Fibroblast of the conjunctiva (primary cell): ENCODE data around the gene MAP3K4.

Experiments used
- DNase-seq: peaks from one replicate; pipeline ENCODE4 v3.0.0-alpha.2; 2010; ENCODE audit warnings: low read depth

MAP3K4 gene

DNA sequence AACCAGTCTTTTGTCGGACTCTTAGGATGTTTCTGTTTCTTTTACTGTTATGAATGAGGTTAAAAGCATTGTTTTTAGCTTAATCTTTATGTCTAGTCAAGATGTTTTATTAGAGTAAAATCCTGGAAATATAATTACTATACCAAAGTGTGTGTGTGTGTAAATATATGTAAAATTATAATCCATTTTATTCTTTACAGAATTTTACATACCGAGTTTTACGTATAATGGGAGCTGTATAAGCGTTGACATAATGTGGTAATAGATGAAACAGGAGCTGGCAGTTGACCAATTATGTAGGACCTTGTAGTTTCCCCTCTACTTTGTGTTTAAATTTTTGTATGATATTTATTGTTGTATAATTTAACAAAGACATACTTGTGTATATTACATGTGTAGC, 16.7 kb downstream of the MAP3K4 start:
- DNase-seq, result no peak

DNA sequence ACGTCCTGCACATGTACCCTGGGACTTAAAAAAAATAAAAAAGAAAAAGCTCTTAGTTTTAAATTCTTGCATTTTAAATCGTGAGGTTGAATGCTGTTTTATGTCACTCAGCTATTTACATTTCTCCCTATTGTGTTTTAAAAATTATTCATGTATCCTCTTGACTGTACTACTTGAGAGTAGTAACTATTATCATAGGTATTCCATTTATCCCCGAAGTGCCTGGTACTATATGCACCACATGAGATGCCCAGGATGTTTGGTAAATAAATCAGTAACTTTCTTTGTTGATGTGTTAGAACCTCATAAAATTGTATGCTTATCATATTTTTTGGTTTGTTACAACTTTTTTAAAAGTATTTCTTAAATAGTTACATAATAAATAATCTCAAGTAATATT, 18.4 kb downstream of the MAP3K4 start:
- DNase-seq, result no peak

DNA sequence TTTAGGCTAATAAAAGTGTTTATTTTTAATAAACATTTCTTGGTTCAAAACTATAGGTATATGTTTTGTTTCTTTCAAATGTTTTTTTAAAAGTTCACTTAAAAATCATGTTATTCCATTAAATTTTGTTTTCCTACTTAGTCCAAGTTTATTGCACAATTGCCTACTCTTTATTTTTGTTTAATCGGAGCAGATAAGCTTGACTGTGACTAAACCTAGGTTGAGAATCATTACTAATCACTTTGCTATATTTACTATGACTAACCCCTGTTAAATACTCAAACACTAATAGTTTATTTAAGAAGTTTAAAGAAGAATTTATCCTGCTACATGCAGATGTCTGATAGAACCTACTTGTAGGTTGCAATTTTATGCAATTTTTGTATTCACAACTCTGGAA, 18.8 kb downstream of the MAP3K4 start:
- no peak for DNase-seq

DNA sequence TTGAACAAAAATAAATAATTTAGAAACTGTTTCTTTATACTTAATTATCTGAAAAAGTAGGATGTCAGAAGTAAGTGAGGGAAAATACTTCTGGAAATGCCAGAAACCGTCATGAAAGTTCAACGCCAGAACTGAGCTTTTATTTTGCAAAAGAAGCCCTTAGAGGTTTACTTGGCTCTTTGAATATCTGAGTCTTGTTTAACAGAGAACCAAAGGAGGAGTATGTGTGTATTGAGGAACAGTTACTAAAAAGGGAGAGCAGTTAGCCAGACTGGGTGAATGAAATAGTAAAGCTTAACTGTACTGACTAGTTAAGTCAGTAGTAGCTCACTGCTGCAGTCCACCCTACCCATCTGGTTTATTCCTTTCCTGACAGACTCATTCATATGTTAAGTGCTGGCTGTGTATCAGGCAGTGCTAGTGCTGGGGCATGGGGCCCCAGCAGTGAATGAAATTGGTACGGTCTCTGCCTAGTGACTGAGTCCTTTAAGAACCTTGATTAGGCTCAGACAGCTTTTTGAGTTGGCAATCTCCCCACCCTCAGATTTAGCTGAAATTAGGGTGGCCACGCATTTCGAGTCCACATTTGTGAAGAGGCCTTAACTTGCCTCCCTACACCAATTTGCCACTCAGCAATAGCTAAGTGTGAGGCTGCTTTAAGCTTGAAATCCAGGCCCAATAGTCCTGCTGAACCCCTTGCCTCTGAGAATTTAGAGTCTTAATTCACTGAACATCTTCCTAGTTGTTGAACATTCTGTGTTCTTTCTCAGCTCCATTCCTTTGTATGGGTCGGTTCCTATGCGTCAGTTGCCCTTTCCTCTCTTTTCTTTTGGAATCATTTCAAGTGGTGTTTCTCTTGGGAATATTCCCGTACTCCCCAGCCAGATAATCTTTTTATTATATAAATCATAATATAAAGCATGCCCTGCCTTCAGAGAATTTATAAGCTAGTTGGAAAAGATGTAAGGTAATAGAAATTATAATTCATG, 20.2 kb downstream of the MAP3K4 start:
- DNase-seq, result no peak

DNA sequence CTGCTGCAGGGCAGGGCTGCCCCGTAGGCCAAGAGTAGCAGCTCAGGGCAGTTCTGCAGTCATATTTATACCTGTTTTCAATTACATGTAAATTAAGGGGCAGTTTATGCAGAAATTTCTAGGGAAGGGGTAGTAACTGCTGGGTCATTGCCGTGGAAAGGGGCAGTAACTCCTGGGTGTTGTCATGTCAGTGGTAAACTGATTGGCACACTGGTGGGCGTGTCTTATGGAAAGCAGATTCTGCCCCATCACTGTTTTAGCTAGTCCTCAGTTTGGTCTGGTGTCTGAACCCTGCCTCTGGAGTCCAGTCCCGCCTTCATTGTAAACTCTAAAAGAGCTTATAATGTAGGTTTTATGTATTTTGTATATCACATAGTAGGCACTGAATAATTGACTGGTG, 22.1 kb downstream of the MAP3K4 start:
- DNase-seq, result no peak

DNA sequence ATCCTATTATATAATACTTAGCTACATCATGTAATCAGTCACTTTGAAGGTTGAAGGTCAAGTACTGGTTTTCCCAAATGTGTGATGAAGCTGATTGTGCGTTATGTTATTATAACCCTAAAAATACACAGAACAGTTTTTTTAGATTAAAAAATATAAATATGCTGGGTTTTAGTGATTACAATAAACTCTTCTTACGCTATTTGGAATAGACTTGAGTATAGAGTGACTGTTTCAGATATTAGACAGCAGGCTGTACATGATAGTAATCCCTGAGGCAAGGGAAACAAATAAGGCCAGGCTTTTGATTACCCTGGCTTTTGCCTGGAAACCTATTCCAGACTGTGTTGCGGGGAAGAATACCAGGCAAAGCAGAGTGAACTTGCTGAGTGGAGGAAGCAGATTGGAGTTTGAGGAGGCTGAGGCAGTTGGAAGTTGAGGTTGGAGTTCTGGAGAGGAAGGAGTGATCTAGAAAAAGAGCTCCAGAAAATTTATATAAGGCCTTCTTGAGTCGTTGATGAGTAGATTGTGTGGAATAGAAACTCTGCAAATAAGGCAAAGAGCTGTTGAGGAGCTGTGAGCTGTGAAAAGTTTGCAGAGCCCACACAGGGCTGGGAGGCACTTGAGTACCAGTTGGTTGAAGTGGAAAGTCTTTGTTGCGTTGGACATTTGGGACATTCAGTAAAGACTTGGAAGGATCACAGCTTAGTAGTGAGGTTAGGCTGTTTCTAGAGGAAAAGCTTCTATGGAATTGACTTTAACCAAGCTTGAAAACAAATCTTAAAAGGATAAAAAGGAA, 26.4 kb downstream of the MAP3K4 start:
- no peak for DNase-seq

DNA sequence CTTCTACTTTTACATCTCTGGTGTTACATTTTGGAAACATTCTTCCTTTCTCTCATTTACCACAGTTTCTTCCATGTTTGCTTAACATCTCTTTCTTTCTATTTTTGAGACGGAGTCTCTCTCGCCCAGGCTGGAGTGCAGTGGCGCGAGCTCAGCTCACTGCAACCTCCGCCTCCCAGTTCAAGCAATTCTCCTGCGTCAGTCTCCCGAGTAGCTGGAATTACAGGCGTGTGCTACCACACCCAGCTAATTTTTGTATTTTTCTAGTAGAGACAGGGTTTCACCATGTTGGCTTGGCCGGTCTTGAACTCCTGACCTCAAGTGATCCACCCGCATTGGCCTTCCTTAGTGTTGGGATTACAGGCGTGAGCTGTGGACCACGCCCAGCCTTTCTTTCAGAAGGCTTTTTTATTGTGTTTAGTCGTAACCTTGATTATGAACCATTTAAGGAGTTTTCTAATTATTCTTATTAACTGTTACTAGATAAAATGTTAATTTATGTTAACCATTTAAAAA, 27.8 kb downstream of the MAP3K4 start:
- DNase-seq, result no peak

DNA sequence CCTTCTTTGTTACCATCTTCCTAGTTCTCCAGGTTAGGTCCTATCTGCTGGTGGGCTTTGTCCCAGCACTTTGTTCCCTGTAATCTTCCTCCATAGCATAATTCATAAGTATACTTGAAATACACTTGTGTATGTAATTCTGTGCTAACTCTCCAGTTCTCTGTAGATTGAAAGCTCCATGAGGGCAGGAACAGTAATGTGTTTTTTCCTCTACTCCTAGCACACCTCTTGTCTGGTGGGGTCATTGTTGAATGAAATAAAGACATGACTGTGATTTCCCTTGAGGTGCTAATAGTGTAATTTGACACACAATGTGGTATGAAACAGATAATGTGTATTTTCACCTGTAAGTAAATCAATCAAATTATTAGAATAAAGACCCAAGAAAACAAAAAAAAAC, 30.0 kb downstream of the MAP3K4 start:
- no peak for DNase-seq

DNA sequence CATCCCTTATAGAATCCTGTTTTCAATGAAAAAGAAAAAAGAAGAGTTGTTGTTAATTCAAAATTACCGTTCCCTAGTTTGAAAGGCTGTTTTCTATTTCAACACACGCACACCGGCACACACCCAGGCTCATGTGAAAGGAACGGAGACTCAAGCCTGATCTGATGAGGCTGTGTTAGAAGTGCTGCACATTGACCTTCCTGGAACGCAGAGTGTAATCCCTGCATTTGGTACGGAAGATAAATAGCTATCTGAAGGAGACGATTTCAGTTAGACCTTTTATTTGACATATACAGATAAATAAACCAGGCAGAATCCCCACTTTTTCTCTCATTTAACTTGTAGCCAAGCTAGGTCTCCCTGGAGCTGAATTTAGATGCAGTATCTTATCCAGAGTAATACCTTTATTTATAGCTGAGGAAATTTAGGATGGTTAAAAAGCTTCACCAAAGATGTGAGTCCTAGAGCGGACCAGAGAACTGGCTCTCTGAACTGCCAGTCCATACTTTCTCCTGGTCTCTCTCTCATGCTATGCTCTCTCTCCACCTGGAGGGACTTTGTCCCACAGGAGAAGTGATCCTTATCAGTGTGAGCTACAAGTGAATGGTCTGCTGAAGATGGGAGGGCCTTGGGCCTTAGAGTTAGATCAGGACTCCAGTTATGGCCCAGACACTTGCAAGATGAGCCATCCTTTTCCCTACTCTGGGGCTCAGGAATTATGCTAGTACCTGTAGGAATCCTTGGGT, 30.6 kb downstream of the MAP3K4 start:
- no peak for DNase-seq

DNA sequence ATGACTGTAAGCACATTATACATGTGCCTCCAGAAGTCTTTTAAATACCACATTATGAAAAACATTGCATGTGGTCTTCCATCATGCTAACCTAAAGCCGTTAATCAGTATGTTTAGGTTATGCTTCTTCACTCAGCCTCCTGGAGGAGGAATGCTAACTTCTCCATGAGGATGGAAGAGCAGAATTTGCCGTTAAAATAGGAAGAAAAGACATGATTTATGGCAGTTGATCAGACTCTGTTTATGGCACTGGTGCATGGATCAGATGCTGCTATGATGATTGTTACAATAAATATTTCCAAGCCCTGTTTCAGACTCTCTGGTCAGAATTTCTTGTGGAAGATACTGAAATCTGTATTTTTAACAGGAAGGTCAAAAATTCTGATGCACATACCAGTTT, 31.7 kb downstream of the MAP3K4 start:
- no peak for DNase-seq

DNA sequence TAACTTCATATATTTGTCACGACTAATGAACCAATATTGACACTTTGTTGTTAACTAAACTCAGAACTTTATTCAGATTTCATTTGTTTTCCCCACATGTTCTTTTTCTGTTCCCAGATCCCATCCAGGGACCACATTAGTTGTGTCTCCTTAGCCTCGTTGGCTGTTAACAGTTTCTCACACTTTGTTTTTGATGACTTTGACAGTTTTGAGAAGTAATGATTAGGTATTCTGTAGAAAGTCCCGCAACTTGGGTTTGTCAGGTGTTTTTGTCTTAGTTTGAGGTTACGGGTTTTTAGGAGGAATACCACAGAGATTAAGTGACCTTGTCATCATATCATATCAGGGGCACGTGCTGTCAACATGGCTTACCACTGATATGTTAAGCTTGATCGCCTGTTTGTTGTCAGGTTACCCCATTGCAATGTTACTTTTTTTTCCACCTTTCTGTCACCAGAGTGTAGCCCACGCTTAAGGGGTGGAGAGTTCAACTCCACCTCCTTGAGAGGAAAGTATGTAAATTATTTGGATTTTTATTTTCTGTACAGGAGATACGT, 32.9 kb downstream of the MAP3K4 start:
- no peak for DNase-seq

DNA sequence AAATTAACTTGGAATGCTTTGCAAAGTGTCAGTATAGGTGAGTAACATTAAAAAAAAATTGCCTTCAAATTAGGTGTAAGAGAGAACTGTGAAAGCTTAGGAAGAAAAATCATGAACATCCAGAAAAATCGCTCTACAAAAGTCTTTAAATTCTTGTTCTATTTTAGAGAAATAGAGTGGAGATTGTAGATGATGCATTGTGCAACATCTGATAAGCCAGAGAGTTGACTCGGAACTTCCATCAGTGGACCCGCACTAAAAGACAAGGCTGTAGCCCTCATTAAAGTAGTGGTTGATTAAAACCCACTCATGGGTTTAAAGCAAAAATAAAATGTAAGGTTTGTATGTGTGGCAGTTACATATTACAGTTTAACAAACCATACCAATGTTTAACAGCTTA, 35.8 kb downstream of the MAP3K4 start:
- DNase-seq, result no peak

DNA sequence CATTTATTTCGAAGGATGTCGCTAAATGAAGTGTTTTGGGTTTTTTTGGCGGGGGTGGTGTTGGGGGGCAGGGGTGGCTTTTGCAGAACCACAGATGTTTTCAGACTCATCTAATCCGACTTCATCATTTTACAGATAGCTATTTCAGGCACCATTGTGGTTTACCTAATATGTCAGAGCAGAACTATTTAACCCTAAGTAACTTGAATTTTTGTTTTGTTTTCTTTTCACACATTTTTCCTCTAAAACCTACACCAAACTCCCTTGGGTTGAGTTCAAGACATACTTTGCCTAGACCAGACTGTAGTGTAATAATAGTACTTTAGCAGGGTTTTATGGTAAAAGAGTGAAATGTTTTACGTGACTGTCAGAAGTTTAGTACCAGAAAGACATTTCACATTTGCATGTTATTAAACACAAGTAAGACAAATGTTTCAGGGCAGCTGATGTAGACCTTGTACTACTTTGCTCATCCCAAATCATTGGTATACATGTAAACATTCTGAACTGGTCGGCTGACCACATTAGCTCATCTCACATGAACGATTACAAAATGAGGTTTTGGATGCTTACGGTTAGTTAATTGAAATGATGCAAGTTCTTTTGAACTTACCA, 37.7 kb downstream of the MAP3K4 start:
- peak; percentile 55 for DNase-seq

DNA sequence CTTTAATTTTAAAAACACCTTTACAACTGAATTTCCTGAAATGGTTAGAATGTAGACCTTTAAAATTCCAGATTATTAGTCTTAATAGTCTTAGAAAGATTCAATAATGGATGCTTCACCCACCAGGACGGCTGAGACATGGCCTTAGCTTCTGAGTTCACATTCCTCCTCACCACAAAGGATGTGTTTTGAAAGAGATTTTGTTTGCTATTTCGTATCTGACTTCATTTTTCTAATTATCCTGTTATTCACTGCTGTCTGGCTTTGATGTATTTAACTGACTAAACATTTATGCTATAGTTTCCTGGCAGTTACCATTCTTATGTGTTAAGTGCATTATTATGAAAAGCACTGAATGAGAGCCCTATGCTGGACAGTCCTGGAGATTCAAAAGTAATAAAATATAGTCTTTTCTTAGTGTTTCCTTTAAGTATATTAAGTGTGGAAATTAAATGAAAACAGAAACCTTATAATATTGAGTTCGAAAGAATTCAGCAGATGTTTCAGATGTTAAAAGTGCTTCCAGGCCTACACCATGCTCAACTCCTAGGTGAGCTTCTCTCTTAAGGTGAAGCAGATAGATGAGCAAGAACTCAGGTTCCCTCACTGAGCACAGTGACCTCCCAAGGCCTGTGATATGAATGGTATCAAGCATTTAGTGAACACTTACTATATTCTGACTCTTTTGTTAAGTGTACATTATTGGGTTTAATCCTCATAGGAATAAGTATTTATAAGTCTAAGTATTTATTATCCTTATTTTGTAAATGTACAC, 40.3 kb downstream of the MAP3K4 start:
- no peak for DNase-seq

DNA sequence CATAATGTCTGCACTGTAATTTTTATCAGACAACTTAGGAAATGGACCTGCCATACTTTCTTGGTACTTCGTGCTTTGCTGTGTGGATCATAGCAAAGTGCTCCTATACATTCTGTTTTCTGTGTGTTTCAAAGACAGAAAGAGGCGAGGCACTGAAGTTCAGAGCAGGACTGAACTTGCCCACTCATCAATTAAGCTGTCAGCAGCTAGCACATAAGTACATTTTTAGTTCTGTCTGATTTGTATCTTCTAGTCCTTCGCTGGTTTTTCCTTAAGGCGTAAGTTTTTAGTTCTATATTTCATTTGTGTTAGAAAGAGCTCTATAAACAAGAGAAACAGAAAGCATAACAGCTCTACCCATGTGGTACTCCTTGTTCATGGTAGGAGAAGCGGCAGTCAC, 42.1 kb downstream of the MAP3K4 start:
- DNase-seq, result no peak

DNA sequence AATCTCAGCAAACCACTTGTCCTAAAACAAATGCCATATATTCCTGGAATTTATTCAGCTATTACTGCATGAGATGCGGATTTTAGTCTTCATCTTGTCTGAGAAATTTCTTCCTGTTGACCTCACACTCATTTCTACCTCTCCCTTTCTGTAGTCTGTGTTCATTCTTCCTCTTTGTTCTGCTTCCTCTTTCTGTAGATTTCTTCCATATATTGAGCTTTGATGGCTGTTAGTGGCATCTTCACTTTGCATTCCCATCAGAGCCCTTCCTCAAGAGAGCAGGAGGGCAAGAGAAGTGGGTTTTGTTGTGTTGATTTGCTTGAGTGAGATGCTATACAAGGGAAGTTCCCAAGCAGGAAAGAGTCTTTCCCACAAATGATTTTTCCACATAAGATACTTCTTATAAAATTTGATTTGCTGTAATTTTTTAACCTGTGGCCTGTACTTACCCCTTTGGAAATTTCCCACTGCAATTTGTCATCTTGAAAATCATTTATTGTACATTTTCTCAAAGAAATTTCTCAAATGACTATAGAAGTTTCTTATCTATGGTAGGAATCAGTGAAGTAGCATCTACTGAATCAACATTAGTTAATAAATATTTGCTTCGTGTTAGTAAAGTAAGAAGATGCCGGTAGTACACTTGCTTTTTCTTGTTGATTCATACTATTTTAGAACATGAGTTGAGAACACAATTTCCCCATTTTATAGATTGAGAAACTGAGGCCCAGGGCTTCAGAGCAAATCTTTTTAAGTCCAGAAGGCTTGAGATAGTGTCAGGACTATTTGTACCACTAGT, 43.8 kb downstream of the MAP3K4 start:
- no peak for DNase-seq

DNA sequence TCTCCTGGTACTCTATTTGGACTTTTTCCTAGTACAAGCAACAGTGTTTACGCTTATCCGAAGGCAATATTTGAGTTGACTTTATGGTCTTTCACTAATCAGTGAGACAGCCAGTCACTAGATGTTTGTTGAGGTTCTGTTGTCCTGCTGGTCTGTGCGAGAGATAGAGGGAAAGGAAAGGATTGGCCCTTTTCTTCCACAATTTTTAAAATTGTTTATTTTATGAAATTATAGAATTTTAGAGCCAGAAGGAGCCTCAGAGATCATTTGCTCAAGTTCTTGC, 44.4 kb downstream of the MAP3K4 start:
- no peak for DNase-seq

DNA sequence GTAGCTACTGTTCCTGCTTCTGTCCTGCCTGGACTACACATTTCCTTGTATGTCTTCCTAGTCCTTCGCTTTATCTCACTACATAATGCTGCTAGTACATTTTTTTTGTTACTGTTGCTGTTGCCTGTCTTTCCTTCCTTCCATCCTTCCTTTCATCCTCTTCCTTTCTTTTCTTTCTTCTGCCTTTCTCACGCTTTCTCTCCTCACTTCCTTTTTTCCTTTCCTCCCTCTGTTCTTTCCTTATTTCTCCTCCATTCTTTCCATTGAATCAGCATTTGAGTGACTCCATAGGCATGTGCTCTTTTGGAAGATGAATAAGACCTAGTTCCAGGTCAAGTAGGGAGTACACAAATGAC, 46.3 kb downstream of the MAP3K4 start:
- no peak for DNase-seq

DNA sequence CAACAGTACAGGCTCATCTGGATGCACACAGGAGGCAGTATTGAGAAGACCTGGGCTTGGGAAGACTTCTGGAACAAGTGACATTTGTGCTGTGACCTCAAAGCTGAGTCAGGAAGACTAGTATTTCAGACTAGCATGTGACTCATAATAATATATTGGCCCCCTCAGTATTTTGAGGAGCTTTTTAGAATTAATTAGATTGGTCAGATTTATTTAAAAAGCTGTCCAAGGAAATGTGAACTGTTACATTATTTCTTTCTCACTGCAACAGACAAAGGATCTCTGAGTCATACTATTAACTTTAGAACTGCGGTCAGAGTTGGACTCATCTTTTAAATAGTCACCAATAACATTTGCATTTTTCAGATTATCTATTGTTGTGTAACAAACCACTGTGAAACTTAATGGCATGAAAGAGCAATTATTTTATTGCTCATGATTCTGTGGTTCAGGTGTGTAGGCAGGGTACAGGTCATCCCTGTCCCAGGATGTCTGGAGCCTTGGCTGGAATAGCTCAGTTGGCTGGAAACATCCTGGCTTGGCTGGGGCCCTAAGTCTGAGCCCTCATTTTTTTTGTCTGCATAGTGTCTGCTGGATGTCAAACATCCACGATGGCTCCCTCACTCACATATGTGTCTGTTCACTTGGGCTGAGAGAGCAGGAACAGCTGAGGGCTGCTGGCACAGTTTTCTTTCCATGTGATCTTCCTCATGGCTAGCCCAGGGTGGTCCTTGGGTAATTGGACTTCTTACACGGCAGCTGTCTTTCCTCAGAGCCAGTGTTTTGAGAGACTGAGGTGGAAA, 46.9 kb downstream of the MAP3K4 start:
- peak; percentile 63 for DNase-seq
